ENCODE measurements around the gene HACE1.

GRCh38 chr6:104908888-104909525, 49.3 kb upstream of the HACE1 start:
- TF ChIP-seq CTCF (conservative IDR thresholded peaks at IDR 0.05 in 1 of 2, IDR thresholded peaks at IDR 0.05 in 1 of 2; ENCODE audit: extremely low read depth in 1 of 2, insufficient read depth in 1 of 2, low read depth in 1 of 2, low read length in 2 of 2): no peak
- TF ChIP-seq EZH2 (IDR thresholded peaks at IDR 0.05; ENCODE audit: borderline replicate concordance, low read length): no peak

Data from mammary epithelial cell (primary cell).